ENCODE data around the gene MLF2.

GRCh38 chr12:6757028-6757690 is 4.2 kb upstream of the MLF2 start:
- TF ChIP-seq CTCF (IDR thresholded peaks at IDR 0.05) (no peak), POLR2A (IDR thresholded peaks at IDR 0.05) (no peak)

All from adrenal gland (tissue), 5 donors.